ENCODE measurements around the gene MINK1.
A peak's percentile ranks its signal among the peaks of the same experiment; 100 is the strongest.

Gene MINK1

GRCh38 chr17:4807605-4808377, 25.3 kb upstream of the MINK1 start:
- TF ChIP-seq CTCF (IDR thresholded peaks at IDR 0.05; ENCODE audit: unreplicated experiment in 3 of 3): no peak
- Mint-ChIP-seq H3K36me3 (ENCODE audit: low read depth) (peaks cover 20% of the 10 kb centered on the region), H3K9me3 (no peaks in the 10 kb centered on the region), H3K27ac (peak overlapping the region; percentile 65 to 83 (median 68)), H3K27me3 (ENCODE audit: low read depth) (no peaks in the 10 kb centered on the region), H3K4me3 (peak overlapping the region; percentile 91 to 93 (median 92)), H3K4me1 (peaks cover 11% of the 10 kb centered on the region)

- no peak for TF ChIP-seq CTCF (IDR thresholded peaks at IDR 0.05; ENCODE audit: unreplicated experiment in 3 of 3)
Observed at GRCh38 chr17:4808378-4808767, 24.8 kb upstream of the MINK1 start.

GRCh38 chr17:4810696-4811290, 22.3 kb upstream of the MINK1 start:
- no peaks in the 10 kb centered on the region for H3K9me3 Mint-ChIP-seq
- H3K27ac Mint-ChIP-seq: peak overlapping the region in 1 of 3 experiments; percentile 39
- no peaks in the 10 kb centered on the region for H3K27me3 Mint-ChIP-seq (ENCODE audit: low read depth)

More at GRCh38 chr17:4808378-4808767, 24.8 kb upstream of the MINK1 start:
- Mint-ChIP-seq H3K27me3 (ENCODE audit: low read depth) (no peaks in the 10 kb centered on the region), H3K9me3 (no peaks in the 10 kb centered on the region), H3K36me3 (ENCODE audit: low read depth) (peaks cover 20% of the 10 kb centered on the region), H3K4me1 (peaks cover 11% of the 10 kb centered on the region), H3K4me3 (peak overlapping the region; percentile 91 to 93 (median 92)), H3K27ac (peak overlapping the region; percentile 65 to 83 (median 71))

GRCh38 chr17:4811471-4811870, 21.7 kb upstream of the MINK1 start:
- H3K27me3 Mint-ChIP-seq (ENCODE audit: low read depth): no peaks in the 10 kb centered on the region
- no peak for TF ChIP-seq CTCF (IDR thresholded peaks at IDR 0.05; ENCODE audit: unreplicated experiment in 3 of 3)
- no peaks in the 10 kb centered on the region for H3K9me3 Mint-ChIP-seq
- peaks cover 29% of the 10 kb centered on the region for H3K36me3 Mint-ChIP-seq (ENCODE audit: low read depth)
- H3K27ac Mint-ChIP-seq: no peak overlapping the region
- H3K4me1 Mint-ChIP-seq: peaks cover 6% of the 10 kb centered on the region
- peak overlapping the region in 1 of 3 experiments; percentile 43 for H3K4me3 Mint-ChIP-seq

More at GRCh38 chr17:4810696-4811290, 22.3 kb upstream of the MINK1 start:
- TF ChIP-seq CTCF (IDR thresholded peaks at IDR 0.05; ENCODE audit: unreplicated experiment in 3 of 3): no peak
- Mint-ChIP-seq H3K4me1 (peaks cover 11% of the 10 kb centered on the region), H3K4me3 (peak overlapping the region; percentile 38 to 68 (median 47)), H3K36me3 (ENCODE audit: low read depth) (peaks cover 29% of the 10 kb centered on the region)

GRCh38 chr17:4812690-4813089, 20.4 kb upstream of the MINK1 start:
- no peaks in the 10 kb centered on the region for H3K9me3 Mint-ChIP-seq
- peaks cover 29% of the 10 kb centered on the region for H3K36me3 Mint-ChIP-seq (ENCODE audit: low read depth)
- TF ChIP-seq CTCF (IDR thresholded peaks at IDR 0.05; ENCODE audit: unreplicated experiment in 3 of 3): no peak
- no peak overlapping the region for H3K27ac Mint-ChIP-seq
- H3K4me1 Mint-ChIP-seq: peaks cover 5% of the 10 kb centered on the region
- H3K27me3 Mint-ChIP-seq (ENCODE audit: low read depth): no peaks in the 10 kb centered on the region
- H3K4me3 Mint-ChIP-seq: no peak overlapping the region
